T-helper 1 cell treated with Interleukin-12 subunit alpha and Interleukin-12 subunit beta and Interleukin-4 antibody, amounts not matched to agents 30 μg/mL and 1 μg/mL, for 36 hours (primary cell): ENCODE data around the gene ATP2B2.

Experiments
- H3K27ac Mint-ChIP-seq: one replicate; pipeline ENCODE4 v1.8.0; 2021; ENCODE audit warnings: mild to moderate bottlenecking, mixed read lengths
- H3K27me3 Mint-ChIP-seq: one replicate; pipeline ENCODE4 v1.8.0; 2021; ENCODE audit warnings: low read depth, mixed read lengths
- H3K36me3 Mint-ChIP-seq: one replicate; pipeline ENCODE4 v1.8.0; 2021; ENCODE audit warnings: low read depth, mixed read lengths
- H3K4me1 Mint-ChIP-seq: one replicate; pipeline ENCODE4 v1.8.0; 2021; ENCODE audit warnings: low read depth, mixed read lengths
- H3K4me3 Mint-ChIP-seq: one replicate; pipeline ENCODE4 v1.8.0; 2021; ENCODE audit warnings: mild to moderate bottlenecking, moderate library complexity, mixed read lengths
- H3K9me3 Mint-ChIP-seq: one replicate; pipeline ENCODE4 v1.8.0; 2021; ENCODE audit warnings: mixed read lengths

ATP2B2 gene

GRCh38 chr3:10338591-10339353, 166.6 kb downstream of the ATP2B2 start:
- no peaks in the 10 kb centered on the region for H3K36me3 Mint-ChIP-seq

GRCh38 chr3:10338164-10338470, 167.3 kb downstream of the ATP2B2 start:
- Mint-ChIP-seq H3K27ac (peak overlapping the region; percentile 45), H3K4me1 (peaks cover 9% of the 10 kb centered on the region), H3K9me3 (no peaks in the 10 kb centered on the region), H3K36me3 (no peaks in the 10 kb centered on the region), H3K4me3 (no peak overlapping the region), H3K27me3 (peaks cover 3% of the 10 kb centered on the region)

More at GRCh38 chr3:10338591-10339353, 166.6 kb downstream of the ATP2B2 start:
- no peaks in the 10 kb centered on the region for H3K9me3 Mint-ChIP-seq
- H3K4me3 Mint-ChIP-seq = no peak overlapping the region
- no peak overlapping the region for H3K27ac Mint-ChIP-seq
- peaks cover 1% of the 10 kb centered on the region for H3K27me3 Mint-ChIP-seq
- peaks cover 9% of the 10 kb centered on the region for H3K4me1 Mint-ChIP-seq

GRCh38 chr3:10337323-10338163, 167.8 kb downstream of the ATP2B2 start:
- no peak overlapping the region for H3K27ac Mint-ChIP-seq
- H3K4me3 Mint-ChIP-seq = no peak overlapping the region
- no peaks in the 10 kb centered on the region for H3K9me3 Mint-ChIP-seq
- peaks cover 3% of the 10 kb centered on the region for H3K27me3 Mint-ChIP-seq
- no peaks in the 10 kb centered on the region for H3K36me3 Mint-ChIP-seq
- H3K4me1 Mint-ChIP-seq = peaks cover 9% of the 10 kb centered on the region

- no peaks in the 10 kb centered on the region for H3K36me3 Mint-ChIP-seq
- no peak overlapping the region for H3K4me3 Mint-ChIP-seq
- no peak overlapping the region for H3K27ac Mint-ChIP-seq
- H3K4me1 Mint-ChIP-seq = peaks cover 9% of the 10 kb centered on the region
- H3K27me3 Mint-ChIP-seq = peaks cover 3% of the 10 kb centered on the region
- no peaks in the 10 kb centered on the region for H3K9me3 Mint-ChIP-seq
These were observed 168.6 kb downstream of the ATP2B2 start for GRCh38 chr3:10336761-10337160.

GRCh38 chr3:10335871-10336622, 169.3 kb downstream of the ATP2B2 start:
- Mint-ChIP-seq H3K4me3 (no peak overlapping the region), H3K36me3 (no peaks in the 10 kb centered on the region), H3K27ac (no peak overlapping the region), H3K4me1 (peaks cover 9% of the 10 kb centered on the region), H3K9me3 (no peaks in the 10 kb centered on the region), H3K27me3 (peaks cover 3% of the 10 kb centered on the region)

- Mint-ChIP-seq H3K4me1 (peaks cover 9% of the 10 kb centered on the region), H3K36me3 (no peaks in the 10 kb centered on the region), H3K9me3 (no peaks in the 10 kb centered on the region), H3K27ac (peak overlapping the region; percentile 10), H3K4me3 (no peak overlapping the region), H3K27me3 (peaks cover 8% of the 10 kb centered on the region)
These were observed 170.1 kb downstream of the ATP2B2 start for GRCh38 chr3:10335190-10335738.

GRCh38 chr3:10334459-10334858, 170.9 kb downstream of the ATP2B2 start:
- H3K36me3 Mint-ChIP-seq = no peaks in the 10 kb centered on the region
- H3K9me3 Mint-ChIP-seq = no peaks in the 10 kb centered on the region
- peaks cover 9% of the 10 kb centered on the region for H3K4me1 Mint-ChIP-seq
- no peak overlapping the region for H3K27ac Mint-ChIP-seq
- H3K4me3 Mint-ChIP-seq = no peak overlapping the region
- peaks cover 12% of the 10 kb centered on the region for H3K27me3 Mint-ChIP-seq

- Mint-ChIP-seq H3K27me3 (peaks cover 17% of the 10 kb centered on the region), H3K27ac (no peak overlapping the region)
These were observed 171.3 kb downstream of the ATP2B2 start for GRCh38 chr3:10334042-10334441.

GRCh38 chr3:10333349-10333650, 172.1 kb downstream of the ATP2B2 start:
- no peak overlapping the region for H3K27ac Mint-ChIP-seq
- peaks cover 9% of the 10 kb centered on the region for H3K4me1 Mint-ChIP-seq
- peaks cover 24% of the 10 kb centered on the region for H3K27me3 Mint-ChIP-seq
- no peaks in the 10 kb centered on the region for H3K36me3 Mint-ChIP-seq
- no peak overlapping the region for H3K4me3 Mint-ChIP-seq
- no peaks in the 10 kb centered on the region for H3K9me3 Mint-ChIP-seq

More at GRCh38 chr3:10334042-10334441, 171.3 kb downstream of the ATP2B2 start:
- Mint-ChIP-seq H3K4me3 (no peak overlapping the region), H3K36me3 (no peaks in the 10 kb centered on the region), H3K9me3 (no peaks in the 10 kb centered on the region), H3K4me1 (peaks cover 9% of the 10 kb centered on the region)

GRCh38 chr3:10332481-10333348, 172.7 kb downstream of the ATP2B2 start:
- no peak overlapping the region for H3K4me3 Mint-ChIP-seq
- no peaks in the 10 kb centered on the region for H3K9me3 Mint-ChIP-seq
- no peaks in the 10 kb centered on the region for H3K36me3 Mint-ChIP-seq
- H3K27ac Mint-ChIP-seq = no peak overlapping the region
- H3K4me1 Mint-ChIP-seq = peaks cover 6% of the 10 kb centered on the region
- peaks cover 28% of the 10 kb centered on the region for H3K27me3 Mint-ChIP-seq

GRCh38 chr3:10331320-10331719, 174.1 kb downstream of the ATP2B2 start:
- Mint-ChIP-seq H3K4me3 (no peak overlapping the region), H3K36me3 (no peaks in the 10 kb centered on the region), H3K27ac (no peak overlapping the region), H3K27me3 (peaks cover 42% of the 10 kb centered on the region), H3K9me3 (no peaks in the 10 kb centered on the region), H3K4me1 (peaks cover 6% of the 10 kb centered on the region)

- H3K36me3 Mint-ChIP-seq = no peaks in the 10 kb centered on the region
- H3K27me3 Mint-ChIP-seq = peaks cover 51% of the 10 kb centered on the region
- H3K4me1 Mint-ChIP-seq = peaks cover 5% of the 10 kb centered on the region
These were observed 175.1 kb downstream of the ATP2B2 start for GRCh38 chr3:10330319-10330718.

GRCh38 chr3:10329495-10330015, 175.8 kb downstream of the ATP2B2 start:
- no peaks in the 10 kb centered on the region for H3K36me3 Mint-ChIP-seq
- H3K4me3 Mint-ChIP-seq = no peak overlapping the region
- H3K27me3 Mint-ChIP-seq = peaks cover 53% of the 10 kb centered on the region
- no peaks in the 10 kb centered on the region for H3K9me3 Mint-ChIP-seq
- H3K27ac Mint-ChIP-seq = no peak overlapping the region
- no peaks in the 10 kb centered on the region for H3K4me1 Mint-ChIP-seq

More at GRCh38 chr3:10330319-10330718, 175.1 kb downstream of the ATP2B2 start:
- Mint-ChIP-seq H3K27ac (no peak overlapping the region), H3K9me3 (no peaks in the 10 kb centered on the region), H3K4me3 (no peak overlapping the region)
